A549 treated with Hydrocortisone at 1 μM for 4 hours (cell line): ENCODE data around the gene SPAAR. TPM values are rescaled to one million over a fixed set of nuclear protein-coding genes. Genes with fewer than 3 reads are reported as not detected.

Experiments used
- total RNA-seq: library from RNA; stranded (reverse); fragments of 200-300 nt; extraction: Qiagen RNA extraction; gene quantifications from 5 replicates; pipeline ENCODE4 v1.2.3, GENCODE V29; 2022

SPAAR gene, protein sequence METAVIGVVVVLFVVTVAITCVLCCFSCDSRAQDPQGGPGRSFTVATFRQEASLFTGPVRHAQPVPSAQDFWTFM
- 0.05 to 0.15 TPM (median 0.07 TPM) in 3 of 5 replicates, not detected in the others for total RNA-seq

DNA sequence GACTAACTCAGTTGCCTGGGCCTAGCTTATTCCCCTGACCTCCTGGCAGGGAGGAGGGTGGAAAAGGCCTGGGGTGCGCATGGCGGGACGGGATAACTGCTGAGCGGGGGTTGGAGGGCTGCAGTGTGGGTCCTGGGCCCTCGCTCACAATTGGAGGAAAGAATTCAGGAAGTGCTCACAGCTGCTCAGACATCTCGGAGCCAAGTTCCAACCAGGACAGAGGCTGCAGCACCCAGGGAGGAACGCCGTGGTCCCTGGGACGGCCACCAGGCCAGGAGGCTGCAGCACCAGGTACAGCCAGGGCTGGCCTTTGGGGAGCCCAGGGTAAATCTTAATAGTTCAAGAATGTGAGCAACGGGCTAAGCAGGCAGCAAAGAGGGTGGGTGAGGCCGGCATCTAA, at the start of gene SPAAR:
Gene SPAAR, plus strand, starts transcription at position 217 of the 400 bp plus-strand sequence. CDS start 974 bp downstream, outside the sequence.

DNA sequence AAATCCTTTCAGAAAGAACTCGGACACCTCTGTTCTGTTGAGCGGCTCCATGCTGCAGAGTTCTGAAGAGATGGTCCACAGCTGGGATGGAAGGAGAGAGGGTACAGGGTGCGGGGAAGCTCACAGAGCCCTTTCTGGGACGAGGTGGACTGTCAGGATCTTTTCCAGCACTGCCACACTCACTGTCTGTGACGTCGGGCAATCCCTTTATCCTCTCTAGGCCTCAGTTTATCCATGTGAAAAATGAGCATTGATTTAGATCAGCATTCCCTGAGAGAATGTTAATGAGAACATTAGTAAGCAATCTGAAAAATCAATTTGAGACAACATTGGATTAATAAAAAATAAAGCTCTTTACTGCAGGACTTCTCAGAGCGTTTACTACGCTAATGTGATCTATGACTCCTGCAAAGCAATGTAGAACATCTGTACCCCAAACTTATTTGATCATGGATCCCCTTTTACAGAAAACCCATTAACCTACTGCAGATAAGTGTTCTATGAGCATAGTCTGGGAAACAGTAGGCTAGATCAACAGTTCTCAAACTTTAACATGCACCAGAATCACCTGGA, 38.9 kb upstream of the SPAAR start, which contains the start of gene OR13J1:
Gene OR13J1, minus strand, starts transcription at position 51 of the 573 bp plus-strand sequence. Its CDS starts 0 bp downstream, at position 51.

DNA sequence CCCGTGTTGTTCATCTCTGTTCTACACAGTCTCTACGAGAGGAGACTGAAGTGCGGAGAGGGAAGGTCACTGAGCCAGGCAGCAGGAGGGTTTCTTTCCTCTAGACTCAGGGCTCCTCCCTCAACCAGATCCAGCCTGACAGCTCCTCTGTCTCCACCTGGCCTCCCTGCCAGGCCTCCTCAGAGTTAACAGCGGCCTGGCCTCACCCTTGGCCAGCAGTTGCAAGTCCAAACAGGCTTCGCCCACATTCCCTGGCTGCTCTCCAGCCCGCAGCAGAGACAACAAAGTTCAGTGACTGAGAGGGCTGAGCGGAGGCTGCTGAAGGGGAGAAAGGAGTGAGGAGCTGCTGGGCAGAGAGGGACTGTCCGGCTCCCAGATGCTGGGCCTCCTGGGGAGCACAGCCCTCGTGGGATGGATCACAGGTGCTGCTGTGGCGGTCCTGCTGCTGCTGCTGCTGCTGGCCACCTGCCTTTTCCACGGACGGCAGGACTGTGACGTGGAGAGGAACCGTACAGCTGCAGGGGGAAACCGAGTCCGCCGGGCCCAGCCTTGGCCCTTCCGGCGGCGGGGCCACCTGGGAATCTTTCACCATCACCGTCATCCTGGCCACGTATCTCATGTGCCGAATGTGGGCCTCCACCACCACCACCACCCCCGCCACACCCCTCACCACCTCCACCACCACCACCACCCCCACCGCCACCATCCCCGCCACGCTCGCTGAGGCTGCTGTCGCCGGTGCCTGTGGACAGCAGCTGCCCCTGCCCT, 3.2 kb upstream of the SPAAR start, which contains the start of gene HRCT1:
Gene HRCT1, plus strand, starts transcription at position 291 of the 768 bp plus-strand sequence. Its CDS starts 86 bp downstream, at position 377.

DNA sequence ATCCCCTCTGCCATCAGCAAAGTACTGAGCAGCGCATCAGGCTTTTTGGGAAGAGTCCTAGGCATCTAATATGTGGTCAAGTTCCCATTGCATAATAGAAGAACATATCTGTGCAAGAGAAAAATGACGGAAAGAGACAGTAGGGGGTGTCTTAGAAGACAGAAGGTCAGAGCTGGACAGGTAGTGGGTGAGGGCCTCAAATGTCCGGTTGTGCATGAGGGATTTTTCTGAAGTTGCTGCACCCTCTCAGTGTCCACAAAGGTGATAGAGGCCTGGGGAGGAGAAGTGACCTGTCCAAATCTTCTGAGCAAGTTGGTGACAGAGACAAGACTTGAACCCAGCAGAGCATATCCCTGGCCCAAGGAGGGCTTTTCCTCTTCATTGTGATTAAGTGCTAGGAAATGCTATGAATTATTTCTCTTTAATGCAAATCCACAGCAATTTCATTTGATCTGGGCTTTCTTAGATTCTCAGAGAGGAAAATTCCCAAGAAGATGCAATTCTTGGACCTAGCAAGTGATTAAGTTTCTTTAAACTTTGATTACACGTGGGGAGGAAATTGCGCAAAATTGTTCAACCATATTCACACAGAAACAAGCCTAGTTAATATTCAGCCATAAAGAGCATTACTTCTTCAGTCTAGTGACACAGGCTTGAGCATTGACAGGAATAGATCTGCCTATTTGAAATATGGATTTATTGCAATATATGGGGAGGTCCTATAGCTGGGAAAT, 49.0 kb downstream of the SPAAR start, which contains the start of gene OR2S2:
Gene OR2S2, minus strand, starts transcription at position 51 of the 734 bp plus-strand sequence. CDS start 56 bp downstream, outside the sequence.

Other genes with a start within 250 kb of the SPAAR start
- 13.6 to 18.2 TPM (median 17.4 TPM) in 5 replicates for gene ARHGEF39, start 244.3 kb upstream of the SPAAR start, total RNA-seq
- gene CA9, start 235.6 kb upstream of the SPAAR start, total RNA-seq: 4.3 to 7.6 TPM (median 7.1 TPM) in 5 replicates
- 626 to 688 TPM (median 676 TPM) in 5 replicates for gene TPM2, start 219.6 kb upstream of the SPAAR start, total RNA-seq
- 111 to 160 TPM (median 122 TPM) in 5 replicates for gene TLN1, start 177.3 kb upstream of the SPAAR start, total RNA-seq
- 55.6 to 64.0 TPM (median 57.5 TPM) in 5 replicates for gene CREB3, start 176.8 kb upstream of the SPAAR start, total RNA-seq
- gene GBA2, start 160.3 kb upstream of the SPAAR start, total RNA-seq: 31.2 to 37.5 TPM (median 35.7 TPM) in 5 replicates
- gene RGP1, start 160.2 kb upstream of the SPAAR start, total RNA-seq: 12.6 to 19.2 TPM (median 16.0 TPM) in 5 replicates
- gene MSMP, start 155.2 kb upstream of the SPAAR start, total RNA-seq: 0.40 to 0.58 TPM in 2 of 5 replicates, not detected in the others
- 3.8 to 6.9 TPM (median 5.4 TPM) in 5 replicates for gene NPR2, start 117.9 kb upstream of the SPAAR start, total RNA-seq
- 0.27 to 0.49 TPM (median 0.35 TPM) in 5 replicates for gene SPAG8, start 97.2 kb upstream of the SPAAR start, total RNA-seq
- gene HINT2, start 94.4 kb upstream of the SPAAR start, total RNA-seq: 55.0 to 109 TPM (median 99.7 TPM) in 5 replicates
- not detected in 5 replicates for gene FAM221B, start 80.8 kb upstream of the SPAAR start, total RNA-seq
- gene TMEM8B, start 80.3 kb upstream of the SPAAR start, total RNA-seq: 2.6 to 4.0 TPM (median 3.3 TPM) in 5 replicates
- not detected in 5 replicates for gene OR13J1, start 39.1 kb upstream of the SPAAR start, total RNA-seq
- gene HRCT1, start 3.3 kb upstream of the SPAAR start, total RNA-seq: 0.20 to 0.47 TPM (median 0.30 TPM) in 5 replicates
- gene OR2S2, start 48.7 kb downstream of the SPAAR start, total RNA-seq: not detected in 5 replicates
- 5.5 to 6.3 TPM (median 6.0 TPM) in 5 replicates for gene RECK, start 127.4 kb downstream of the SPAAR start, total RNA-seq
- 7.7 to 9.4 TPM (median 9.1 TPM) in 5 replicates for gene GLIPR2, start 227.2 kb downstream of the SPAAR start, total RNA-seq